CD14-positive monocyte (primary cell): Measurements from ENCODE around the gene TCEANC. TPM values are rescaled to one million over a fixed set of nuclear protein-coding genes. Genes with fewer than 3 reads are reported as not detected.
A peak's percentile ranks its signal among the peaks of the same experiment; 100 is the strongest.

Experiments
- DNase-seq, 3 donors: peaks; one replicate each; pipeline ENCODE4 v3.0.0-alpha.2; 2011 to 2022
- H2AFZ ChIP-seq: 2 replicates; pipeline ENCODE4 v1.6.0; 2012; ENCODE audit warnings: mild to moderate bottlenecking, low read depth, low read length, inconsistent platforms; ENCODE audit not compliant: insufficient read depth, poor library complexity, severe bottlenecking
- H3K27ac ChIP-seq, 2 donors: 1 replicate in 1 of 2; 2 replicates in 1 of 2; pipeline ENCODE4 v1.5.1; 2012 to 2013; ENCODE audit warnings: low read length in 2 of 2, control low read depth in 1 of 2, inconsistent platforms in 1 of 2, low read depth in 1 of 2, mild to moderate bottlenecking in 1 of 2
- H3K27me3 ChIP-seq, 2 donors: one replicate each; pipeline versions ENCODE4 v1.6.0 to v1.6.1; 2011 to 2013; ENCODE audit warnings: low read length in 2 of 2; ENCODE audit not compliant: control insufficient read depth in 2 of 2, insufficient read depth in 2 of 2
- H3K36me3 ChIP-seq, 2 donors: replicated peaks in 1 of 2; 1 replicate in 1 of 2; 2 replicates in 1 of 2; pipeline versions ENCODE4 v1.5.1 to v1.6.1; 2012 to 2013; ENCODE audit warnings: low read length in 2 of 2, control low read depth in 1 of 2, inconsistent platforms in 1 of 2, mild to moderate bottlenecking in 1 of 2; ENCODE audit not compliant: insufficient read depth in 2 of 2, control insufficient read depth in 1 of 2
- H3K4me1 ChIP-seq, 2 donors: 1 replicate in 1 of 2; 2 replicates in 1 of 2; pipeline versions ENCODE4 v1.5.1 to v1.6.1; 2012 to 2013; ENCODE audit warnings: low read length in 2 of 2, control low read depth in 1 of 2, inconsistent platforms in 1 of 2, mild to moderate bottlenecking in 1 of 2, moderate library complexity in 1 of 2; ENCODE audit not compliant: insufficient read depth in 2 of 2, control insufficient read depth in 1 of 2
- H3K4me2 ChIP-seq: replicated peaks from 2 replicates; pipeline ENCODE3; 2012; ENCODE audit warnings: low read length, moderate library complexity, mild to moderate bottlenecking; ENCODE audit not compliant: poor library complexity, severe bottlenecking; ENCODE audit errors: extremely low read depth
- H3K4me3 ChIP-seq, 3 experiments: fragments of 200-600 bp in 1 of 3; sonication (generic) in 1 of 3; replicated peaks in 1 of 3; 1 replicate in 2 of 3; 2 replicates in 1 of 3; pipeline ENCODE4 v1.5.1; 2011 to 2013; ENCODE audit warnings: low read length in 3 of 3, mild to moderate bottlenecking in 3 of 3, control low read depth in 2 of 3, low read depth in 2 of 3, inconsistent platforms in 1 of 3, moderate library complexity in 1 of 3
- H3K79me2 ChIP-seq: 2 replicates; pipeline ENCODE4 v1.6.0; 2012; ENCODE audit warnings: mild to moderate bottlenecking, control low read depth, inconsistent platforms, low read length, moderate library complexity; ENCODE audit not compliant: insufficient read depth
- H3K9ac ChIP-seq: 2 replicates; pipeline ENCODE4 v1.6.0; 2017; ENCODE audit warnings: low read length, mild to moderate bottlenecking; ENCODE audit not compliant: insufficient read depth, poor library complexity, severe bottlenecking
- H3K9me3 ChIP-seq, 2 donors: replicated peaks in 1 of 2; 1 replicate in 1 of 2; 2 replicates in 1 of 2; pipeline versions ENCODE4 v1.5.1 to v1.6.1; 2012 to 2013; ENCODE audit warnings: low read length in 2 of 2, control low read depth in 1 of 2; ENCODE audit not compliant: control insufficient read depth in 1 of 2, insufficient read depth in 1 of 2
- H4K20me1 ChIP-seq: 2 replicates; pipeline ENCODE4 v1.6.0; 2012; ENCODE audit warnings: mild to moderate bottlenecking, low read length, control low read depth, moderate library complexity; ENCODE audit not compliant: insufficient read depth
- H3K27ac Mint-ChIP-seq, 7 donors: one replicate each; pipeline ENCODE4 v1.8.0; 2020; ENCODE audit warnings: mild to moderate bottlenecking in 7 of 7, mixed read lengths in 7 of 7, moderate library complexity in 6 of 7, inconsistent platforms in 2 of 7
- H3K27me3 Mint-ChIP-seq, 3 donors: one replicate each; pipeline ENCODE4 v1.8.0; 2021 to 2022; ENCODE audit warnings: low read depth in 3 of 3, mild to moderate bottlenecking in 3 of 3, mixed read lengths in 3 of 3, moderate library complexity in 3 of 3, inconsistent platforms in 1 of 3
- H3K36me3 Mint-ChIP-seq, 2 donors: one replicate each; pipeline ENCODE4 v1.8.0; 2020; ENCODE audit warnings: mixed read lengths in 2 of 2, inconsistent platforms in 1 of 2, mild to moderate bottlenecking in 1 of 2
- H3K4me1 Mint-ChIP-seq: one replicate; pipeline ENCODE4 v1.8.0; 2020; ENCODE audit warnings: mild to moderate bottlenecking, mixed read lengths
- H3K4me3 Mint-ChIP-seq, 2 donors: one replicate each; pipeline ENCODE4 v1.8.0; 2020; ENCODE audit warnings: mild to moderate bottlenecking in 2 of 2, mixed read lengths in 2 of 2, moderate library complexity in 1 of 2
- H3K9me3 Mint-ChIP-seq, 7 donors: one replicate each; pipeline ENCODE4 v1.8.0; 2020 to 2022; ENCODE audit warnings: mixed read lengths in 7 of 7, mild to moderate bottlenecking in 6 of 7, moderate library complexity in 6 of 7, inconsistent platforms in 2 of 7
- CTCF ChIP-seq: fragments of 200-600 bp; IDR thresholded peaks from one replicate; pipeline ENCODE4 v1.8.0; 2022; ENCODE audit warnings: antibody characterized with exemption, mild to moderate bottlenecking
- WGBS: methylation state at CpG from one replicate; pipeline ENCODE4 v1.1.5; 2013; ENCODE audit warnings: missing lambda C conversion rate; ENCODE audit not compliant: insufficient coverage; 5-methylcytosine and 5-hydroxymethylcytosine counted together
- intact Hi-C, 2 donors: fragments of 100-400 bp; cut with micrococcal nuclease; formaldehyde crosslinking; loops; one replicate each; pipeline versions ENCODE4 v1.15.0 to v1.15.1; 2023
- polyA plus RNA-seq, 3 donors: library from polyadenylated mRNA; depleted of rRNA in 1 of 3; unstranded in 2 of 3; stranded (reverse) in 1 of 3; fragments of 300-500 nt in 2 of 3; fragments of >200 nt in 1 of 3; fragmentation: Illumina TruSeq in 2 of 3; gene quantifications; 1 replicate in 2 of 3; 2 replicates in 1 of 3; pipeline ENCODE4 v1.2.3, GENCODE V29; 2012 to 2021

Gene TCEANC
- polyA plus RNA-seq, 3 donors: 1.6 to 2.8 (median 1.9) TPM

GRCh38 chrX:13645464-13646153 lies 7.3 kb upstream of the TCEANC start:
- Mint-ChIP-seq H3K4me1 (peaks cover 9% of the 10 kb centered on the region), H3K27me3 (peaks cover 0 to 17% (median 0%) of the 10 kb centered on the region in 3 donors), H3K4me3 (no peak overlapping the region), H3K9me3 (peaks cover 2 to 21% (median 13%) of the 10 kb centered on the region in 7 donors), H3K27ac (no peak overlapping the region), H3K36me3 (no peaks in the 10 kb centered on the region)
- no CpG with 5 or more reads among the region's 9 CpGs for WGBS
- H3K27me3 ChIP-seq: no peaks in the 10 kb centered on the region
- TF ChIP-seq CTCF: no peak
- DNase-seq: no peak
- intact Hi-C loops: no loop called here
- no peaks in the 10 kb centered on the region for H4K20me1 ChIP-seq
- no peak overlapping the region for H3K4me3 ChIP-seq
- H2AFZ ChIP-seq: no peak overlapping the region
- H3K9ac ChIP-seq: no peak overlapping the region
- H3K79me2 ChIP-seq: no peaks in the 10 kb centered on the region
- H3K36me3 ChIP-seq: no peaks in the 10 kb centered on the region
- peaks cover 0 to 8% of the 10 kb centered on the region in 2 donors for H3K4me1 ChIP-seq
- no peak overlapping the region for H3K27ac ChIP-seq
- H3K4me2 ChIP-seq: no peak overlapping the region
- H3K9me3 ChIP-seq: peaks cover 8 to 10% of the 10 kb centered on the region in 2 donors

- Mint-ChIP-seq H3K36me3 (no peaks in the 10 kb centered on the region), H3K27ac (no peak overlapping the region), H3K4me3 (no peak overlapping the region), H3K4me1 (peaks cover 9% of the 10 kb centered on the region), H3K27me3 (peaks cover 0 to 16% (median 0%) of the 10 kb centered on the region in 3 donors), H3K9me3 (peaks cover 2 to 17% (median 13%) of the 10 kb centered on the region in 7 donors)
- no peaks in the 10 kb centered on the region for H3K36me3 ChIP-seq
- no peaks in the 10 kb centered on the region for H4K20me1 ChIP-seq
- H3K79me2 ChIP-seq: no peaks in the 10 kb centered on the region
- WGBS: 17% methylated on average over 2 of the region's 3 CpGs
- no peak overlapping the region for H3K27ac ChIP-seq
- TF ChIP-seq CTCF: peak; percentile 44
- no peak overlapping the region for H2AFZ ChIP-seq
- DNase-seq: peak in 1 of 3 donors; percentile 22
- intact Hi-C loops: no loop called here
- H3K4me3 ChIP-seq: no peak overlapping the region
- H3K4me2 ChIP-seq: no peak overlapping the region
- H3K4me1 ChIP-seq: peaks cover 0 to 8% of the 10 kb centered on the region in 2 donors
- H3K9me3 ChIP-seq: peaks cover 7 to 8% of the 10 kb centered on the region in 2 donors
- H3K9ac ChIP-seq: no peak overlapping the region
- H3K27me3 ChIP-seq: no peaks in the 10 kb centered on the region
Observed at GRCh38 chrX:13646154-13646549, 6.8 kb upstream of the TCEANC start.
